IMR-90 (cell line): Measurements from ENCODE around the gene KCNQ1. TPM values are rescaled to one million over a fixed set of nuclear protein-coding genes. Genes with fewer than 3 reads are reported as not detected.

Source experiments
- ATAC-seq: fragments of 200-7000 bp; cut with Tn5 transposase; 2 replicates; pipeline ENCODE4 v1.9.1; 2020; ENCODE audit warnings: low read depth, mild to moderate bottlenecking, moderate library complexity
- BruUV-seq: library from RNA; stranded (reverse); fragments of 400-500 nt; replicated peaks from 2 replicates; lab custom pipeline; 2021; lab: Mats Ljungman, UMichigan
- CTCF ChIA-PET: fragments of 300-600 bp; formaldehyde crosslinking; extraction: SDS; loops from one replicate; lab custom pipeline; 2021; ENCODE audit warnings: antibody characterized with exemption; lab: Yijun Ruan, JAX
- POLR2A ChIA-PET: fragments of 300-600 bp; sonication (Branson Sonifier 250); formaldehyde crosslinking; loops from one replicate; lab custom pipeline; 2022; ENCODE audit warnings: antibody characterized with exemption; ENCODE audit not compliant: unreplicated experiment; lab: Charles Lee
- DNase-seq: peaks from one replicate; pipeline ENCODE4 v3.0.0; 2013
- H2AFZ ChIP-seq: replicated peaks from 2 replicates; pipeline ENCODE3; 2013; ENCODE audit warnings: low read length, mild to moderate bottlenecking; ENCODE audit not compliant: poor library complexity
- H2AK5ac ChIP-seq: 2 replicates; pipeline ENCODE4 v1.6.1; 2013; ENCODE audit warnings: low read depth, low read length, inconsistent platforms
- H2AK9ac ChIP-seq: replicated peaks from 2 replicates; pipeline ENCODE3; 2013; ENCODE audit warnings: mild to moderate bottlenecking, low read depth, low read length, moderate library complexity; ENCODE audit not compliant: poor library complexity
- H2BK120ac ChIP-seq: 2 replicates; pipeline ENCODE4 v1.6.1; 2013; ENCODE audit warnings: low read depth, low read length, inconsistent platforms
- H2BK15ac ChIP-seq: 3 replicates; pipeline ENCODE4 v1.6.1; 2013; ENCODE audit warnings: low read depth, low read length, inconsistent platforms
- H2BK20ac ChIP-seq: 2 replicates; pipeline ENCODE4 v1.6.1; 2013; ENCODE audit warnings: low read depth, mild to moderate bottlenecking, inconsistent platforms, low read length, moderate library complexity
- H2BK5ac ChIP-seq: 2 replicates; pipeline ENCODE4 v1.6.1; 2013; ENCODE audit warnings: mild to moderate bottlenecking, low read depth, low read length, inconsistent platforms; ENCODE audit not compliant: poor library complexity, severe bottlenecking
- H3K14ac ChIP-seq: replicated peaks from 2 replicates; pipeline ENCODE4 v1.6.1; 2013; ENCODE audit warnings: low read depth, low read length, inconsistent platforms
- H3K18ac ChIP-seq: 2 replicates; pipeline ENCODE4 v1.6.1; 2013; ENCODE audit warnings: low read depth, low read length, control low read depth
- H3K23ac ChIP-seq: 2 replicates; pipeline ENCODE4 v1.6.1; 2013; ENCODE audit warnings: low read depth, low read length, inconsistent platforms
- H3K27ac ChIP-seq: 2 replicates; pipeline ENCODE4 v1.5.1; 2013; ENCODE audit warnings: mild to moderate bottlenecking, control low read depth, low read length; ENCODE audit not compliant: insufficient read depth
- H3K27me3 ChIP-seq: 2 replicates; pipeline ENCODE4 v1.6.1; 2013; ENCODE audit warnings: low read length; ENCODE audit not compliant: control insufficient read depth, insufficient read depth
- H3K36me3 ChIP-seq: 2 replicates; pipeline ENCODE4 v1.6.1; 2013; ENCODE audit warnings: low read length, mixed read lengths; ENCODE audit not compliant: control insufficient read depth, insufficient read depth
- H3K4ac ChIP-seq: 2 replicates; pipeline ENCODE4 v1.6.1; 2013; ENCODE audit warnings: low read depth, low read length, inconsistent platforms
- H3K4me1 ChIP-seq: 2 replicates; pipeline ENCODE4 v1.6.1; 2013; ENCODE audit warnings: low read length, mixed read lengths; ENCODE audit not compliant: control insufficient read depth, insufficient read depth
- H3K4me2 ChIP-seq: 2 replicates; pipeline ENCODE4 v1.6.1; 2013; ENCODE audit warnings: low read depth, mild to moderate bottlenecking, control low read depth, low read length, moderate library complexity
- H3K4me3 ChIP-seq: 2 replicates; pipeline ENCODE4 v1.5.1; 2013; ENCODE audit warnings: low read depth, mild to moderate bottlenecking, control low read depth, low read length, moderate library complexity; ENCODE audit not compliant: insufficient read depth
- H3K56ac ChIP-seq: 2 replicates; pipeline ENCODE4 v1.6.1; 2013; ENCODE audit warnings: low read length, inconsistent platforms; ENCODE audit not compliant: insufficient read depth; ENCODE audit errors: extremely low read depth
- H3K79me1 ChIP-seq, 2 experiments: 2 replicates each; pipeline ENCODE4 v1.6.1; 2013; ENCODE audit warnings: low read length in 2 of 2, inconsistent platforms in 1 of 2, low read depth in 1 of 2
- H3K9ac ChIP-seq: 2 replicates; pipeline ENCODE4 v1.6.1; 2013; ENCODE audit warnings: low read depth, low read length, control low read depth
- H3K9me1 ChIP-seq: 2 replicates; pipeline ENCODE4 v1.6.1; 2013; ENCODE audit warnings: low read length, inconsistent platforms; ENCODE audit not compliant: insufficient read depth
- H3K9me3 ChIP-seq: 2 replicates; pipeline ENCODE4 v1.6.1; 2013; ENCODE audit warnings: low read length; ENCODE audit not compliant: control insufficient read depth, insufficient read depth
- H4K20me1 ChIP-seq: 2 replicates; pipeline ENCODE4 v1.6.1; 2013; ENCODE audit warnings: low read length, inconsistent platforms; ENCODE audit not compliant: insufficient read depth
- H4K5ac ChIP-seq: 2 replicates; pipeline ENCODE4 v1.6.1; 2013; ENCODE audit warnings: mild to moderate bottlenecking, low read depth, low read length, control low read depth
- H4K8ac ChIP-seq, 2 experiments: 2 replicates each; pipeline ENCODE4 v1.6.1; 2013; ENCODE audit warnings: low read depth in 2 of 2, low read length in 2 of 2, control low read depth in 1 of 2, inconsistent platforms in 1 of 2
- H4K91ac ChIP-seq: 2 replicates; pipeline ENCODE4 v1.6.1; 2013; ENCODE audit warnings: low read depth, low read length, inconsistent platforms; ENCODE audit not compliant: insufficient read depth
- CHD1 ChIP-seq: IDR thresholded peaks from 2 replicates; pipeline ENCODE4 v1.6.1; 2012; ENCODE audit warnings: low read depth, low read length, improper control_type of control experiment
- CTCF ChIP-seq: conservative IDR thresholded peaks from 2 replicates; pipeline ENCODE4 v1.5.1; 2012; ENCODE audit warnings: mild to moderate bottlenecking, low read depth, low read length, improper control_type of control experiment
- FOS ChIP-seq: fragments of 150-350 bp; IDR thresholded peaks from 2 replicates; pipeline ENCODE4 v1.6.1; 2016; ENCODE audit warnings: low read depth, low read length
- MAFK ChIP-seq: IDR thresholded peaks from 2 replicates; pipeline ENCODE4 v1.6.1; 2012; ENCODE audit warnings: low read depth, low read length, improper control_type of control experiment
- MAZ ChIP-seq: IDR thresholded peaks from 2 replicates; pipeline ENCODE4 v1.6.1; 2012; ENCODE audit warnings: low read depth, mild to moderate bottlenecking, low read length, improper control_type of control experiment, moderate library complexity, borderline replicate concordance
- MXI1 ChIP-seq: IDR thresholded peaks from 2 replicates; pipeline ENCODE4 v1.6.1; 2012; ENCODE audit warnings: low read depth, mild to moderate bottlenecking, low read length, moderate library complexity, borderline replicate concordance
- RAD21 ChIP-seq: IDR thresholded peaks from 2 replicates; pipeline ENCODE4 v1.6.1; 2012; ENCODE audit warnings: low read length, improper control_type of control experiment
- RCOR1 ChIP-seq: IDR thresholded peaks from 2 replicates; pipeline ENCODE4 v1.6.1; 2012; ENCODE audit warnings: mild to moderate bottlenecking, low read length, improper control_type of control experiment; ENCODE audit not compliant: insufficient replicate concordance
- SMC3 ChIP-seq: fragments of 150-350 bp; IDR thresholded peaks from 2 replicates; pipeline ENCODE4 v1.6.1; 2016; ENCODE audit warnings: low read depth, mild to moderate bottlenecking, antibody characterized with exemption, low read length, moderate library complexity
- WGBS, 2 experiments: methylation state at CpG; one replicate each; pipeline versions ENCODE4 v1.1.5 to v1.1.7; 2013; ENCODE audit warnings: missing lambda C conversion rate in 2 of 2; ENCODE audit not compliant: insufficient read length in 1 of 2; ENCODE audit errors: extremely low coverage in 2 of 2; 5-methylcytosine and 5-hydroxymethylcytosine counted together
- dilution Hi-C: fragments of 300-500 bp; cut with HindIII; formaldehyde crosslinking; loops from one replicate; pipeline ENCODE4 v1.14.3; 2018; ENCODE audit warnings: low sequenced_read_pairs; ENCODE audit not compliant: unreplicated experiment
- in situ Hi-C: fragments of 300-500 bp; cut with MboI; formaldehyde crosslinking; loops from 3 replicates; pipeline ENCODE4 v1.14.3; 2019; ENCODE audit warnings: low sequenced_read_pairs, inconsistent platforms, mixed read lengths
- intact Hi-C: fragments of 100-400 bp; cut with micrococcal nuclease; formaldehyde crosslinking; loops from 2 replicates; pipeline ENCODE4 v1.10.0; 2022
- polyA plus RNA-seq, 3 experiments: library from polyadenylated mRNA; depleted of rRNA; stranded (reverse); fragments of >200 nt; gene quantifications; 2 replicates each; pipeline ENCODE4 v1.2.3, GENCODE V29; 2012; ENCODE audit warnings: low replicate concordance in 1 of 3
- total RNA-seq: library from RNA; depleted of rRNA; stranded (reverse); fragments of >200 nt; gene quantifications from 2 replicates; pipeline ENCODE4 v1.2.3, GENCODE V29; 2012

Gene KCNQ1
- total and polyA plus RNA-seq, 2 of the 4 experiments (the other 2 are of a cell fraction), result 0.07 TPM; not detected in 1

DNA sequence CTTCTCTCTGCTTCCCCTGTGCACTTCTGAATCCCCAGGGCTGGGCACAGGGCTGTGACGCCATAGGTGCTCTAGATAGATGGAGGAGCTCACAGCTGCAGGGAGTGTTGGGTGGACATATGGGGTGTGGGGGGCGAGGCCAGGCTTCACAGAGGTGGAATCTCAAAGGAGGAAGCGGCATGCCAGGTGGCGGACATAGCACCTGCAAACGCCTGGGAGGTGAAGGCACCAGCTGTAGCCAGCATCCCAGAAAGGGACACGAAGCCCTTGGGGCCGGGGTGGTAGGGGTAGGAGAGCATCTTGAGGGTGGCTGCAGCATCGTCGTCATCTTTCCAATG is 269.6 kb downstream of the KCNQ1 start:
- Histone ChIP-seq H3K4me3 (no peak overlapping the region), H3K79me1 (no peaks in the 10 kb centered on the region), H4K20me1 (no peaks in the 10 kb centered on the region), H3K9me1 (no peaks in the 10 kb centered on the region), H4K5ac (no peak overlapping the region), H3K4me1 (no peaks in the 10 kb centered on the region; the same call in 1 of the 2 replicates), H3K27ac (no peak overlapping the region), H3K36me3 (no peaks in the 10 kb centered on the region), H2AFZ (no peak overlapping the region), H3K56ac (no peak overlapping the region), H3K9ac (no peak overlapping the region), H3K23ac (no peak overlapping the region), H2BK120ac (no peak overlapping the region), H3K14ac (no peak overlapping the region), H3K9me3 (peaks cover 2% of the 10 kb centered on the region), H3K4me2 (no peak overlapping the region), H2BK15ac (no peak overlapping the region), H3K4ac (no peak overlapping the region), H2AK5ac (no peak overlapping the region), H4K8ac (no peak overlapping the region), H3K18ac (no peak overlapping the region), H2BK20ac (no peak overlapping the region), H2AK9ac (no peak overlapping the region), H4K91ac (no peak overlapping the region), H3K27me3 (peaks cover 59% of the 10 kb centered on the region), H2BK5ac (no peak overlapping the region)
- ChIA-PET CTCF (no interaction called here), POLR2A (no interaction called here)
- in situ Hi-C loops (no loop called here), intact Hi-C loops (no loop called here), dilution Hi-C loops (no loop called here)
- ATAC-seq (no peak), DNase-seq (no peak)
- 63% methylated on average over 3 of the region's 9 CpGs; no CpG with 5 or more reads in 1 of the 2 experiments for WGBS, 2 experiments
- no peak for TF ChIP-seq SMC3
- no peak for TF ChIP-seq RCOR1
- no peak for TF ChIP-seq MAZ
- no peak for TF ChIP-seq CHD1
- TF ChIP-seq FOS, result no peak
- TF ChIP-seq MAFK, result no peak
- TF ChIP-seq CTCF, result no peak
- no peak for TF ChIP-seq RAD21
- TF ChIP-seq MXI1, result no peak
- no TSS peak for BruUV-seq
